Heart right ventricle (tissue), 16 donors: ENCODE measurements around the gene TRIM17. TPM values are rescaled to one million over a fixed set of nuclear protein-coding genes. Genes with fewer than 3 reads are reported as not detected.

Experiments
- ATAC-seq, 8 donors: fragments of 200-7000 bp; cut with Tn5 transposase; one replicate each; pipeline ENCODE4 v1.9.1; 2020; ENCODE audit warnings: mild to moderate bottlenecking in 8 of 8, moderate library complexity in 8 of 8, moderate number of reproducible peaks in 1 of 8
- DNase-seq, 2 donors: peaks; one replicate each; pipeline ENCODE4 v3.0.0-alpha.2; 2020
- H3K27ac ChIP-seq, 10 donors: fragments of 200-600 bp; sonication (generic) in 2 of 10; one replicate each; pipeline versions ENCODE4 v1.5.0 to v1.8.0; 2020 to 2022; ENCODE audit warnings: mild to moderate bottlenecking in 3 of 10
- H3K27me3 ChIP-seq, 7 donors: fragments of 200-600 bp; one replicate each; pipeline ENCODE4 v1.8.0; 2021 to 2022; ENCODE audit warnings: mild to moderate bottlenecking in 2 of 7
- H3K36me3 ChIP-seq, 9 donors: fragments of 200-600 bp; sonication (generic) in 1 of 9; one replicate each; pipeline versions ENCODE4 v1.5.0 to v1.8.0; 2020 to 2022; ENCODE audit warnings: mild to moderate bottlenecking in 2 of 9
- H3K4me1 ChIP-seq, 9 donors: fragments of 200-600 bp; sonication (generic) in 1 of 9; one replicate each; pipeline versions ENCODE4 v1.5.0 to v1.8.0; 2020 to 2022; ENCODE audit warnings: mild to moderate bottlenecking in 4 of 9
- H3K4me3 ChIP-seq, 10 donors: fragments of 200-600 bp; sonication (generic) in 2 of 10; one replicate each; pipeline versions ENCODE4 v1.5.0 to v1.8.0; 2020 to 2022; ENCODE audit warnings: mild to moderate bottlenecking in 7 of 10, moderate library complexity in 2 of 10
- H3K9me3 ChIP-seq, 11 donors: fragments of 200-600 bp in 10 of 11; sonication (generic) in 2 of 11; one replicate each; pipeline versions ENCODE4 v1.5.0 to v1.8.0; 2013 to 2022; ENCODE audit warnings: mild to moderate bottlenecking in 2 of 11, control low read depth in 1 of 11, moderate library complexity in 1 of 11
- WGBS, 2 donors: extraction: QIAGEN DNeasy Blood & Tissue Kit; methylation state at CpG; one replicate each; pipeline ENCODE4 v1.1.7; 2013; ENCODE audit warnings: inconsistent platforms in 1 of 2; 5-methylcytosine and 5-hydroxymethylcytosine counted together
- intact Hi-C, 10 donors: fragments of 100-400 bp; cut with DNase I; formaldehyde crosslinking; loops; one replicate each; pipeline versions ENCODE4 v1.11.1 to v1.14.2; 2022
- polyA plus RNA-seq, 2 donors: library from polyadenylated mRNA; stranded (reverse); fragments of 200-250 nt; gene quantifications; one replicate each; pipeline ENCODE4 v1.2.3, GENCODE V29; 2013
- total RNA-seq, 10 donors: library from RNA; stranded (reverse); fragmentation: NEBNext Ultra II Directional in 3 of 10; extraction: Animal tissue kit (Norgen Biotek cat#: 25700) in 3 of 10; gene quantifications; one replicate each; pipeline versions ENCODE4 v1.2.1 to v1.2.4, GENCODE V29; 2021 to 2023
- TF ChIP-seq, protein P1 (sequence below), 9 donors: fragments of 200-600 bp; sonication (generic) in 2 of 9; IDR thresholded peaks; one replicate each; pipeline versions ENCODE4 v1.5.0 to v1.8.0; 2021 to 2022; ENCODE audit warnings: antibody characterized with exemption in 9 of 9, mild to moderate bottlenecking in 5 of 9, moderate library complexity in 1 of 9
- donor health status: Arrhythmogenic right ventricular cardiomyopathy.
- donor health status: ischemic (EF 13 %, LVEDD 7.1; RV severe dilation, severe dysfunction).
- donor health status: healthy with polysubstance abuse.
- donor health status: DM: no; HTN: yes; CAD: no.
- donor health status: DM: no; HTN: no; CAD: no.
- donor health status: ischemic (EF 25% LVEDD 6.9; RV normal size, moderate dysfunction).
- donor health status: ischemic (EF 25% LVEDD 5.7; RV mildly dilated, moderate dysfunction).
- donor health status: healthy.
- donor health status: DM: yes; HTN: yes; CAD: no.
- donor health status: Ischemic cardiomyopathy.
- donor health status: ischemic (EF 35%, LVEDD 5.7; RV mildly dilated, moderate dysfunction).
- donor health status: nonischemic (EF 11% LVEDD 7.7; RV severe dilation, severe dysfunction).
- donor health status: DM: yes; HTN: yes; CAD: no.
- donor health status: PGD.
- donor health status: ischemic (EF 29% LVEDD 5.4; RV normal size, mild dysfunction).
- donor health status: nonischemic (EF 23%, LVEDD 6.1; RV moderate dilation, normal function).

TRIM17 gene
- total and polyA plus RNA-seq, 12 donors: 0.14 to 0.44 (median 0.34) TPM; not detected in 3

DNA sequence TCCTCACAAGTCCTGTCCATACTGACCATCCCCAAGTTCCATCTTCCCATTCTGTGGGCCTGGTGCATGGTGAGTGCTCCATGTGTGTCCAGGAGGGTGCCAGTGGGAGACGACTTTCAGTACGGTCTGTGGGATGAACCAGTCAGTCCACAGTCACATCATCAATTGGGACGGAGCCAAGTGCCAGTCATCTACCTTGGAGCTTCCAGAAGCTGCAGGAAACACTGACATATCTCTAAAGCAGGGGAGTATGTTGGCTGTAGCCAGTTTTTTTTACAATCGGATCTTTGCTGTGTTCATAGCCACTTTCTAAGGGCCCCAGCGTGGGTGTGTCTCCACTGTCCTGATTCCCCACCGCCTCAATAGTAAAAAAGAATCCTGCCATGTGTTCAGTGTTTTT lies 13.6 kb upstream of the TRIM17 start:
- Histone ChIP-seq H3K27ac (no peak overlapping the region), H3K27me3 (peaks cover 0 to 35% (median 6%) of the 10 kb centered on the region in 7 donors), H3K4me1 (no peaks in the 10 kb centered on the region), H3K9me3 (no peaks in the 10 kb centered on the region), H3K36me3 (no peaks in the 10 kb centered on the region), H3K4me3 (no peak overlapping the region)
- TF ChIP-seq, protein P1, sequence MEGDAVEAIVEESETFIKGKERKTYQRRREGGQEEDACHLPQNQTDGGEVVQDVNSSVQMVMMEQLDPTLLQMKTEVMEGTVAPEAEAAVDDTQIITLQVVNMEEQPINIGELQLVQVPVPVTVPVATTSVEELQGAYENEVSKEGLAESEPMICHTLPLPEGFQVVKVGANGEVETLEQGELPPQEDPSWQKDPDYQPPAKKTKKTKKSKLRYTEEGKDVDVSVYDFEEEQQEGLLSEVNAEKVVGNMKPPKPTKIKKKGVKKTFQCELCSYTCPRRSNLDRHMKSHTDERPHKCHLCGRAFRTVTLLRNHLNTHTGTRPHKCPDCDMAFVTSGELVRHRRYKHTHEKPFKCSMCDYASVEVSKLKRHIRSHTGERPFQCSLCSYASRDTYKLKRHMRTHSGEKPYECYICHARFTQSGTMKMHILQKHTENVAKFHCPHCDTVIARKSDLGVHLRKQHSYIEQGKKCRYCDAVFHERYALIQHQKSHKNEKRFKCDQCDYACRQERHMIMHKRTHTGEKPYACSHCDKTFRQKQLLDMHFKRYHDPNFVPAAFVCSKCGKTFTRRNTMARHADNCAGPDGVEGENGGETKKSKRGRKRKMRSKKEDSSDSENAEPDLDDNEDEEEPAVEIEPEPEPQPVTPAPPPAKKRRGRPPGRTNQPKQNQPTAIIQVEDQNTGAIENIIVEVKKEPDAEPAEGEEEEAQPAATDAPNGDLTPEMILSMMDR (IDR thresholded peaks at IDR 0.05): no peak
- DNase-seq: no peak
- intact Hi-C loops: no loop called here
- ATAC-seq: no peak
- 61 to 64% methylated on average over 6 of the region's 6 CpGs for WGBS, 2 donors

DNA sequence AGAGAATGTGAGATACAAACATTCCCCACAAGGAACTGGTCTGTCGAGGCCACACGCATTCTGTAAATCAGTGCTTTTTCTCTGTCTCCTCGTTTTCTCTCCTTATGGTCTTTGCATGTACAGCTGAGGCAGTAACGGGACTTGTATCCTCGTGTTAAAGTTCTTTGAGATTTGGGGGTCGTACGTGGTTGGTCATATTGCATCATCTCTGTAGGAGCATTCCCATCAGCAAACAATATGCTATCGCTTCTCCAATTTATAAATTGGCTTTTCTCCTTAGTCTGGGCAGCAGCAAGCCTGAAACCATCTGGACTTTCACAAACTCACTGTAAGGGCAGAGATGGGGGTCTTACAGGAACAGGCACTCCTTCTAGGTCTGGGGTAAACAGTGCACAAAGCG lies 13.0 kb upstream of the TRIM17 start:
- TF ChIP-seq, protein P1 (IDR thresholded peaks at IDR 0.05): no peak
- intact Hi-C loops: no loop called here
- ATAC-seq (no peak), DNase-seq (no peak)
- Histone ChIP-seq H3K4me3 (no peak overlapping the region), H3K27me3 (peaks cover 0 to 29% (median 6%) of the 10 kb centered on the region in 7 donors), H3K4me1 (no peaks in the 10 kb centered on the region), H3K27ac (no peak overlapping the region), H3K36me3 (no peaks in the 10 kb centered on the region), H3K9me3 (no peaks in the 10 kb centered on the region)
- 78 to 84% methylated on average over 9 of the region's 9 CpGs for WGBS, 2 donors

DNA sequence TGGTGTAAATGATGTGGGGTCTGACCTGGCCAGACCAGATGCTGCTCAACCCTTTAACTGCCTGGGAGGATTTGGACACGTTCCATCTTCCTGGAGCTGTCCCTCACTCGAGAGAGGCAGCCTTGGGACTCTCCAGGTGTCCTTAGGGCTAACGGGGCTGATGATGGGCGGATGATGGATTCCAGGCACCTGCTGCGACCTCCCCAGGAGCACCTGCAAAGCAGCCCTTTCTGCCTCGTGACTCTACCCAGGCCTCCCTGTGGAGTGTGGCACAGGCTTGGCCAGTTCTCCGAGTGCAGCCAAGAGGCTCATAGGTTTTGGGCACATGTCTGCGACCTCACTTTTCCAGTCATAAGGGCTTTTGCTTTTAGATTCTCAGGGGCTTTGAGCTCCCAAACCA lies 12.3 kb upstream of the TRIM17 start:
- Histone ChIP-seq H3K36me3 (no peaks in the 10 kb centered on the region), H3K27ac (no peak overlapping the region), H3K27me3 (peaks cover 0 to 23% (median 6%) of the 10 kb centered on the region in 7 donors), H3K4me1 (no peaks in the 10 kb centered on the region), H3K4me3 (no peak overlapping the region), H3K9me3 (no peaks in the 10 kb centered on the region)
- TF ChIP-seq, protein P1 (IDR thresholded peaks at IDR 0.05): no peak
- intact Hi-C loops: no loop called here
- DNase-seq (no peak), ATAC-seq (no peak)
- 66 to 67% methylated on average over 8 of the region's 8 CpGs for WGBS, 2 donors

DNA sequence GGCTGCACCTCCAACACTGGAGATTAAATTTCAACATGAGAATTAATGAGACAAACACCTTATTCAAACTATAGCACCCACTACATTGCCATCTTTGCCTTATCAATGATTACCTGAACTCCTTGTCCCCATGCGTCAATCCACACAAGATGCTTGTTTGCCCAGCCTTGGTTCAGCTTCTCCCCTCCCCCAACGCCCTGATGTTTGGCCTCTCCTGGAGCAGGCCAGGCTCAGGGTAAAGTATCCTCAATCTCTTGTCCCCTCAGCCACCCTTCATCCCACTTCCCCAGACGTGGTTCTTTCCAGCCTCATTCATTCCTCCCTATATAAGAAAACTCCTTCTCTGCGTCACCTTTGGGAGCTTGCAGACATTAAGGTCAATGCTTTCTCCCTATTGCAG lies 11.8 kb upstream of the TRIM17 start:
- no peaks in the 10 kb centered on the region for H3K4me1 ChIP-seq
- no peaks in the 10 kb centered on the region for H3K36me3 ChIP-seq
- DNase-seq (no peak), ATAC-seq (no peak)
- peaks cover 0 to 23% (median 4%) of the 10 kb centered on the region in 7 donors for H3K27me3 ChIP-seq
- no peaks in the 10 kb centered on the region for H3K9me3 ChIP-seq
- intact Hi-C loops: no loop called here
- TF ChIP-seq, protein P1 (IDR thresholded peaks at IDR 0.05): no peak
- no peak overlapping the region for H3K4me3 ChIP-seq
- H3K27ac ChIP-seq: no peak overlapping the region
- 79 to 80% methylated on average over 4 of the region's 4 CpGs for WGBS, 2 donors
